NAMALWA (cell line): Measurements from ENCODE around the gene HPGDS.
"Not testable (repeated sequence)": the region's sequence is repeated elsewhere in the genome, so short reads cannot be mapped to it uniquely, and the experiment has no call there.

Source experiments
- DNase-seq: peaks from one replicate; pipeline ENCODE4 v3.0.0-alpha.2; 2015; ENCODE audit warnings: low spot score

The HPGDS gene

DNA sequence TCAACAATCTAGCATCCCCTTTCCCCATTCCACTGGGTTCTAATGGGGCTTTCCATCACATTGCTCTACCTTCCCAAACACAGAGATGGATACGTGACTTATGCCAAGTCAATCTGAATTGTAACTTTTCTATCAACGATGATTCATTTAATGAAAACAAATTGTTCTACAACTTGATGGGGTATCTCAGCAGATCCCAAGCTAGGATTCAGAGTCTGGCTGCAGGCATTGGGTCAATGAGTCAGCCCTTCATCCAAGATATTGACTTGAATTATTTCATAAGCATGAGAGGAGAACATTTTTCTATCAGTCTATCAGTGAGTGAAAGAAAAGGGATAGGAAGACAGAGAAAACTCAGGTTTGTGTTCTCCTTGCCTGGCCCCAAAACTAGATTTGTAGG, 15.0 kb upstream of the HPGDS start:
- no peak for DNase-seq

DNA sequence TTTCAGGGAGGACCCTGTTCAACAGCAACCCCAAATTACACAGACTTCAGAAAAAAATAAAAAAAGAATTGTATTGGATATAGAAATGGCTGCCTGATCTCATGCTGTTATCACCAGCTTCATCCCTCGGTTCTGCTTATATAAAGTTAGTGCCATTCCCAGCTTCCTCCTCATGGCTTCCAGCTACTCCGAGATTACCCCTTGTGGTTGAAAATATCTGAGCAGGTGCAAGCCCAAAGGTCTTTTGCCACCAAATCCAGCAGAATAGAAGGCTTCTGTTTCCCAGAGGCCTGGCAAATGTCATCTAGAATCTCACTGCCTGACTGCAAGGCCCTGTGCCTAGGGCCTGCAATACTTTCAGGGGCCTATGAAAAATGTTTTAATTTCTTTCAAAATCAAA, 13.8 kb upstream of the HPGDS start:
- no peak for DNase-seq

DNA sequence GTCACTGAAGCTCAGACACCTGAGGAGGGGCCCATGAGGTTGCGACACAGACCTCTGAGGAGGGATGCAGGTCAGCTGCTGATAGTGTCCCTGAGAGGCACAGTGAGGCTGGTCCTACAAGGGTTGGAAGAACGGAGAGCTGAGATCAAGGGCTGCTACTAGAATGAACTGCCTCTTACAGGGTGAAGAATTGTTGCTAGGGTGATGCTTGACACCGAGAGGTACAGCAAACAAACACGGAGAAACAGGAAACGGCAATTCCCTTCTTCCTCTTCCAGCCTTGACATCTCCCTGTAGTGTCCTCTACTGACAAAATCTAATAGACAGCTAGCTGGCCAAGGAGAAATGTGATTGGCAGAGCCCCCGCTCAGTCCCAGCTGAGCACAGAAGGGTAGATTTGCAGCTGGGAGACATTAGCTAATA, 11.8 kb upstream of the HPGDS start:
- no peak for DNase-seq

DNA sequence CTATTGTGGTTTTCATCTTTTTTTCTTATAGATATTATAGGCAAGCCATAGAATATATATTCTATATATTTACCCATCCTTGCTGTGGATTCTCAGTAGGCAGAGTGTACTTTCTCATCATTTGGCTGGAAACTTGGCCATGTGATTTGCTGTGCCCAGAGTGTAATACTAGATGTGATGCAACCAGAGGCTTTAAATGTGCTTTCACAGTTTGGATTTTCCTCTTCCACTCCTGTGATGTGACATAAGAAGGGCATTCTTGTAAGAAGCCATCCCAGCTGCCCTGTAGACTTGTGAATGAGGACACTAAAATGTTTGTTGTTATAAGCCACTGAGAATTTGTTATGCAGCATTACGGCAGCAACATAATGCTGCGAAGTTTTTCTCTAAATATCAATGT, 10.4 kb upstream of the HPGDS start:
- DNase-seq, result no peak

DNA sequence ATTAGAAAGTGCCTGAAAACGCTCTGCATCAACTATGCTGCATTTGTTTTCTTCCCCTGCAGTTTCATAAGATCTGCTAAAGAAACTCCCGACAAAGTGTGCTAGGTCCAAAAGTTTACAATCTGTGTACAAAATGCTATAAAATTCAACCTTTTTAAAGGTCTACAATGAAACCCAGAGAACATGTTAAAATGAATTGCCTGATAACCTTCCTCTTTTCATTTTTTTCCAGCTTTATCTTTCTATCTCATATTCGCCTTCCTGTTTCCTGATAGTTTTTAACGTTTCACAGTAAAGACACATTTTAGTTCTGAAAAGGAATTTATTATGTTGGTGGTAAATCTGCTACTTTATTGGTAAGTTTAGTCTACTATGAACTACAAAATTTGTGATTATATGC, 9.5 kb upstream of the HPGDS start:
- DNase-seq, result no peak

DNA sequence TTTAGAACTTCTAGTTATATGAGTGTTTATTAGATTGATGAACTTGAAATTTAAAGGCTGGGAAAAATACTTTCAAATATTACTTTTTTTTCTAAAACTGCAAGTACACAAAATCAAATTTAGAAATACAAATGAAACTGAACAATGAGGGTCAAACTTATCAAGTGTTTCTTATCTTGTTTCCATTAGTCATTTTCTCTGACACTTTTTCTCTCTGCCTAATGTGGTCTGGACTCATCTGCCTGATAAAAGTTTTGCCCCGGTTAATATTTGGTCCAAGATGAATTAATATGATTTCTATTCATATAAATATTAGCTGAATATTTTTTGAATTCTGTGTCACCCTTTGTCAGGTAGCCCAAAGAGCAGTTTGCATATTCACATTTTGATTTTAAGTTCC, 8.7 kb upstream of the HPGDS start:
- no peak for DNase-seq

DNA sequence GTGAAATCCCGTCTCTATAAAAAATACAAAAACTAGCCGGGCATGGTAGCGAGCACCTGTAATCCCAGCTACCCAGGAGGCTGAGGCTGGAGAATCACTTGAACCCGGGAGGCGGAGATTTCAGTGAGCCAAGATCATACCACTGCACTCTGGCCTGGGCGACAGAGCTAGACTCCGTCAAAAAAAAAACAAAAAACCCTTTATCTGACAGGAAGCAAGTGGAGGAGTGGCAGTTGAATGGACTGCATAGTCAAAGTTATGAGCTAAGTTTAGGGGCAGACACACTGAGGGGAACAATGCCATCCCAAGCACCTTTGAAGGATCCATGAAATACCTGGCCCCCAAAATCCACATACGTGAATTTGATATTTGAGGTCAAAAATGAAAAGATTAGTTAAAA, 7.5 kb upstream of the HPGDS start:
- DNase-seq, result no peak

DNA sequence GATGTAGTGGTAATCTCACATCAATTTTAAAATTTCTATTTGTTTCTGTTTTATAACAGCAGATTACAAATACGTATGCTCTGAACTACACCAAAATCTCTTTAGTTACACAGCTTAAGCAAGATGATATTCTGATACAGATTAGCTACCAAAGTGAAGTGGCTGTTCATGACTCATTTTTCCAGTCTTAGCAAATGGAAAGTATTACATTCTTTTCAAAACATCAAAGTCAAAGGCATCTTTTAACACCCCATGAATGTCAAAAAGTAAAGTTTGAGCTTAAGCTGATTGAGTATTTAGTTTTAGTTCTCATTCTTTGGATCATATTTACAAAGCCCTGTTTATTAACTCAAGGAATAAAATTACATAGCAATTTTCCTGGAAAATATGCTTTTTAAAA, 6.6 kb upstream of the HPGDS start:
- DNase-seq, result no peak

DNA sequence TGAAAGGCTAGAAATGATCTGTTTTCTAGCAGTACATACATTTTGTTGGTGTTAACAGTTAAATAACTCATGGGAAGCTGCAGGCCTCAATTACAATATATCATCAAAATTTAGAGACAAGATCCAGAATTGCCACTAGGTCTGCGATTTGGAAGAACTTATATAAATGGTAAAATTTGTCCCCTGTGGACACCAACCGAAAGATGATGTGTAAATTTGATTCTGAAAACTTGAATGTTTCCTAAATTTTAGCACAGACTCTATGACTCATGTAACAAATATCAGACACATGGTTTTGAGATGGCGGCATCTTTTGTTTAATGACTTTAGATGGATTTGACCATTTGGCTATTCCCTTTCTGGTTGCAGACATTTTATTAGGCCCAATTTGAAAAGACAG, 6.0 kb upstream of the HPGDS start:
- no peak for DNase-seq

DNA sequence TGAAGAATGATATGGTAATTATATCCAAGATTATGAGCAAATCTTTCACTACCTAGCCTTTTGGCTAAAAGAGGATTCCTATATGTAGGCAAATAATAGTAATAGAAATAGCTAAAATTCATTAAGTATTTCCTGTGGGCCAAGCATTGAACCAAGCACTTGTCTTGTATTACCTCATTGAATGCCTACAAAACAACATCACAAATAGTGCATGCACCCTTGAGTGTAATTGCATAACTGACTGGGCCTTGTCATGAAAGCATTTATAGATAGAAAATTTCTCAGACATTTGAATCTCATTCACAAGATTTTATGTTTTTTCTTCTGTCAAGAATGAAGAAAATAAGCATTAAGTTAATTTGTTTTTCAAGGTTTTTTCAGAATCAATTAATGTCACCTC, 3.9 kb upstream of the HPGDS start:
- no peak for DNase-seq

DNA sequence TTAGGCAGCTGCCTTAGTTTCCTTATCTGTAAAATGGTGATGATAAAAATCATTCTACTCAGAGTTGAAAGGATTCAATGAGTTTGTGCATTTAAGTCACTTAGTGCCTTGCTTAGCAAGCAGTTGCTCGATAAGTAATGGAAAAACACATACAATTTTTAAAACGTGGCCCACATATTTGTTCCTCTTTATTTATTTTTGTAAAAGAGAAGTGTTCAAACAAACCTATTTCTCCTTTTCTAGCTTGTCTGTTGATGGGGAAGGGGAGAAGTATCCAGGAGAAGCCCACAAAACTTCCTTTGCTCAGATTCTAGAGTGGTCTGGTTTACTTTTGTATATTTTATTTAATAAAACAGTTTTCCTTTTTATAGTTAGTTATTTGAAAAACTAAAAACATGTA, 3.3 kb upstream of the HPGDS start:
- no peak for DNase-seq

DNA sequence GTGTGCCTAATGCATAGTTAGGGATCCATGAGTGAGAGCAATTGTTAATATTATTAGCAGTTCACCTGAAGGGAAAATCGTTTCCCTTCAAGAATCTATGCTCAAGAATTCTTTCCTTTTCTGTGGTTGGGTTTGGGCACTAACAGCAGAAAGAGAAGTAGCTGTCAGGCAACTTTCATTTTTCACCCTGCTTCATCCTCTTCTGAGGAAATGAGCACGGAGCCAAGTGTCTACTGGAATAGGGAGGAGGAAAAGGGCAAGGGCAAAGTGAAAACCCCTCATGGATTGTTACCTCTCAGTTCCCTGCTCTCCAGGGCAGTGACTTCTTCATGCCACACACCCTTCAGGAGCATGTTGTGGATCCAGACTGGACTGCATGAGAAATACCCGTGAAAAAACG, 2.6 kb upstream of the HPGDS start:
- no peak for DNase-seq

DNA sequence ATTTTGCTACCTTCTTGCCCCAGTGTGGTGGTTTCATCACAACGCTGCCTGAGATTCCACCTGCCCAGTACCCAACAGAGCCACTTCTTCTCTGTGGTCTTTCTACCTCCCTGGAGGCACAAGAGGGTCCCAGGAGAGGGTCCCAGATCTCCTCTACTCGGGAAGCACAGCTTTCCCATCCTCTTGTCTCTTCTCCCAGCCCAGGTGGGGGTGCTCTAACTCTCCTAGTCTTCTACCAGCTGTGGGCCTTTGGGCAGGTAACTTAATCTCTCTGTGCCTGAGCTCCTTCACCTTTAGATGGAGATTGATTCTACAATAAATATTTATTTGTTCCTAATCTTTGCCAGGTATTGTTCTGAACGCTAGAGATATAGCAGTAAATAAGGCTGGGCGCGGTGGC, 1.8 kb upstream of the HPGDS start:
- no peak for DNase-seq

DNA sequence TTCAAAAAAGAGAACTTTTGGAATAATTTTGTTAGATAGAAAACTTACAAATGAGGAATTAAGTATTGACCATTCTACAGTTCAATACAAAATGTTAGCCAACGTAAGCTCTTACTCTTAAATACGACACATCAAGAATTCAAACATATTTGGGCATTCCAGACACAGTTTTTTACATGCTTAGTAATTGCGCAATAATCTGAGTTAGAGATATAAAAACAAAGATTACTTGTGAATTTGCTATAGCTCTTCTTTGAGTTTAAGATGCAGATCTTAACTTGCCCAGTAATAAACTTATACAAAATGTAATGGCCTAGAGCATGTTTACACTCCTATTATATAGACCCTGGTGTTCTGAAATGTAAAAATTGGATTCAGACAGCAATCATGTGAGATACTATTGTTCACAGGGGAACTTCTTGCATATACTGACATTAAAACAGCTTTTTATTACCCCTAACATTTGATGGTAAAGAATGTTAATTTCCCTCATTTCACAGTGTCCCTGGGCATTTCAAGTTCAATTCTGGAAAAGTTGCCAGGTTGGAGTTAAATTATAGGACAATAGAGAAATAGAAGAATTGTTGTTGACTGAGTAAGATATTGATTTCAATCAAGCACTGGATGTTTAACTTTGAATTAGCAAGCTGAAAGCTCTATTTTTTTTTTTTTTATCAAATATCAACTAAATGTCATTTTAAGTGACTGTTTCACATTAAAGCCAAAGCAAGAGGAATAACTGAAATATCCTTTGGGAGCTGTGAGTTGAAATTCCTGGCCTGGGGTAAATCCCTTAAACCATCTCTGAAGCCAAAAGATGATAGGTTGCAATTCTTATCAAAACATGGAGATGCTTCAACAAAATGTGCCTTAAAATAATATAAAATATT, 910 bp downstream of the HPGDS start:
- no peak for DNase-seq

DNA sequence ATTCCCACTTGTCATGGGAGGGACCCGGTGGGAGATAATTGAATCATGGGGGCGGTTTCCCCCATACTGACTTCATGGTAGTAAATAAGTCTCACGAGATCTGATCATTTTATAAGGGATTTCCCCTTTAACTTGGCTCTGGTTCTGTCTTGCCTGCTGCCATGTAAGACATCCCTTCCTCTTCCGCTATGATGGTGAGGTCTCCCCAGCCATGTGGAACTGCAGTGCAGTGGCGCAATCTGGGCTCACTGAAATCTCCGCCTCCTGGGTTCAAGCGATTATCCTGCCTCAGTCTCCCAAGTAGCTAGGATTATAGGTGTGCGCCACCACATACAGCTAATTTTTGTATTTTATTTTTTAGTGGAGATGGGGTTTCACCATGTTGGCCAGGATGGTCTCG, 2.9 kb downstream of the HPGDS start:
- no peak for DNase-seq

DNA sequence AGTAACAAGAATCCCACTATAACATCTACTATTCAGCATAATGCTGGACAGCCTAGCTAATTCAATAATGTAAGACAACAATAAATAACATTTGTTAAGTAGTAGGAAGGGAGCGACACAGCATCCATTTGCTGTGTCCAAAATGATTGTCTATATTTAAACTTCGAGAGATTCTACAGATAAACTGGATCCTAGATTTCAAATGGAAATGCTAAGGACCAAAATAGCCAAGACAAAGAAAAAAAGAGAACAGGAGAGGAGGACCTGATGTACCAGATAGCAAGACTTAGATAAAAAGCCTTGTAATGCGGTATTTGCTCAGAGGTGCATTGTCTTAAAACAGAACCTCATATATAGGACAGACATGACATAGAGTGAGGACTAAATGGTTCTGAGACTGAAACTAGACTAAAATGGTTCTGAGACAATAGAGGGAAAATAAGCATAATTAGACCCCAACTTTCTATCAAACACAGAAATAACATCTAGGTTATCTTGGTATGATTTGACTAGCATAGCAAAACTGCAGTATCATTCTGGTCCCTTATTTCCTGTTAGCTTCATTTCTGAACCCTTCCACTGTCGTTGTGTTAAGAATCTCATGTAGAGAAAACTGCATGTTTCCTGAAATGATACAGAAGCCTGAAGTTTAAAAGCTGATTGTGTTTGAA, 3.8 kb downstream of the HPGDS start:
- DNase-seq, result no peak

DNA sequence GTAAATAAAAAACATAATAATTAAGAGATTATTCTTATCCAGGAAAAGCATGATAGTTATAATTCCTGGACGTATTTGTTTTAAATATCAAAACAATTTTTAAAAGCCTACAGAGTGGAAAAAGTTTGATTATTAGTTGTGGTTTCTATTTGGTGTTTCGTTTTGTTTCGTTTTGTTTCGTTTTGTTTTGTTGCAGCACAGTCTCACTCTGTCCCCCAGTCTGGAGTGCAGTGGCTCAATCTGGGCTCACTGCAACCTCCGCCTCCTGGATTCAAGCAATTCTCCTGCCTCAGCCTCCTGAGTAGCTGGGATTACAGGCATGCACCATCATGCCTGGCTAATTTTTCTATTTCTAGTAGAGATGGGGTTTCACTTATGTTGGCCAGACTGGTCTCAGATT, 5.8 kb downstream of the HPGDS start:
- DNase-seq, result not testable (repeated sequence)

DNA sequence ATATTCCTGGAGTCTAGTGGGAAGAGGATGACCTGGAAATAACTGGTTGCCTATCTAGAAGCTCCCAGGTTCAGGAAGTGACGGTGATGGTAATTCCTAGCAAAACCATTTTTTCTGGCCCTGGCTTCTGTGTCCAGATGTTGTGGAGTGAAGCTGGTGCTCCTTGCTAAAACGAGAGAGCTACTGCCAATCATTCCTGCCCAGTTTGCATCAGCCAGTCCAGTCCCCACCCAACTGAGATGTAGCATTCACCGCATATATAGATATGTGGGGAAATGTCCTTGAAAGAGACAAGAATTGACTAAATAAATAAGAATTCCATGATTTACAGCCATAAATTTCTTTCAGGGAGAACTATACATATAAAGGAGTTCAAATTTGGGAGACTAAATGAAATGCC, 6.3 kb downstream of the HPGDS start:
- no peak for DNase-seq

DNA sequence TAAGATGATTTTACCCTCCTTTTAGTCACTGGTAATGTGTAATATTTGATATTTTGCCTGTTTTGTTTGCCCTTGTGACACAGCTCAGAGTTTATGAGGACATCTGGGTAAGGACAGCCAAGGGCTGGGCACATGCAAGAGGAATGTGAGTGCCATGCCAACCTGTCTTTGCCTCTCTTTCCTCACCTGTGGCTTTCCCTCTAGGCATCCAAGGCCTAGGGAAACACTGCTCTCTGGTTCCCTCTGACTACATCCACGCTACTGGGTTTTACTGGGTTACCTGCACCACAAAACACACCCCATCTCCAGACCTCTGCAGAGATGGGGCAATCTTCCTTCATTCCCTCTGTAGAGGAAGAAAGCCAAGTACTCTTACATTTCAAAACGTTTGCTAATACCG, 7.7 kb downstream of the HPGDS start:
- no peak for DNase-seq

DNA sequence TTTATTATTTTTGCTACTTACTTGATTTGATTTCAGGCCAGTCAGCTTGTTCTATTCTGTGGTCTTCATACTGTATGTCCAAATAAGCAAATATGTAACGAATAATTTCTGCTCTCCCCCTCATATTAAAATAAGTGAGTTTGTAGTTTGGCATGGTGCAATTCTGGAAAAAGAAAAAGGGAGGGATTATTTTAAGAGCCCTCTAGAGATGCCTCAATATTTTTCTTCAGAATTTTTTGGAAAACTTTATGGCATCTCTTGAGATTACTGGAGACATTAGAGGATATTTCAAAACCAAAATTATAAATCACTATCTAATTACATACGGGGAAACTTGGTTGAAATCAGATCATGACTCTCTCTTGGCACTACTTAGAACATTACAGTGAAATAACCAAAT, 8.2 kb downstream of the HPGDS start:
- DNase-seq, result no peak

DNA sequence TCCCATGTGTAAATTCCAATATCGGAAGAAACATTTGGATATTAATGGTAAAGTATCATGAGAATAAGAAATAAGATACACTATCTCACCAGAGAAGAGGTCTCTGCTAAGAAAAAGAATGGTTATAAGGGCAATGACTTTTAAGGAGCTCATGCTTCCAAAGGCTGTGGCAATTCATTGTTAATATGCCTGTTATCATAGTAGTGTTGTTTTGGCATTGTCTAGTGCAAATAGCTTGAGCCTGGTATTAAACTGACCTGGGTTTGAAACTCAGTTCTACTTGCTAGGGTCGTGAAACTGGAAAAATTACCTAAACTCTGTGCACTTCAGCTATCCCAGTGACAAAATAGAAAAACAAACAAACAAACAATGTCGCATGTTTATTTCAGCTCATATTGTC, 8.8 kb downstream of the HPGDS start:
- DNase-seq, result no peak

DNA sequence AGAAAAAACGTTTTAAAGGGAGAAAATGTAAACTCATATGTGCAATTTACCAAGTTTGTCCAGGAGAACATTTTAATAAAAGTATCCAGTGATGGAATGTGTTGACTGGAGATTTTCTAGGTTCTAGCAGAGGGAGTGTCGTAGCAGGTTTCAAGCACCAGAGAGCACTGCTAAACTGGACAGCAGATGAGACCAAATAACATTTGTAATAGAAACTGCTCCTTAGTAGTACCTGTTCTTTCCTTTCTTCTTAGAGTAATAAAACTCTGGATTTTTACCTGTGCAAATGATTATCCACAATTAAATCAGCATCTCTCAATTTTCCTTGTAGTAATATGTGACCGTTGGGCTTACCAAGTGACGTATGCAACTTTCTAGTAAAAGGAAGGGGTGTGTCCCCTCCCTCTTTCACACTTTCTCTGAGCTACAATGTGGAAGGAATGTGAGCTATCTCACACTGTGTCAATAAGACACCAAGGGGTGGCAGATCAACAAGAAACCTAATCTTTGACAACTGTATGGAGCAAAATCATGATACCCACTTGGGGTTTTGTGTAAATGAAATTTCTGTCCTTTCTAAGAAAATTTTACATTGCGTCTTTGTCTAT, 9.5 kb downstream of the HPGDS start:
- no peak for DNase-seq

DNA sequence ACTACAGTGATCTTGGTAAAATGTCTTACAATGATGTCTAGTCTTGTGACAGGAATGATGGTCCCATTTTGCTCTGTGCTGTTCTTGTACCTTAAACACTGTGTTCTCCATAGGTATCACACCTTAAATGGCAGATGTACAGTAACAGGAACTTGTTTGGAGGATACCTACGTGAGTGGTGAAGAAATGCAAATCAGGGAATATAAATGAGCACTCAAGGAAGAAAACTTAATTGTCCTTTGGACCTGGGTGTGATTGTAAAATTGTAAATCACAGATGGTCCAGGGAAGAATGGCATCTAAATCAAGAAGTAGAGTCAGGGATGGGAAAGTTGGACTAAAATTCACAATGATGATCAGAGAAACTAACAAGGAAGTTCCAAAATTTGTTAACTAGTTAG, 12.7 kb downstream of the HPGDS start:
- DNase-seq, result no peak
